ENCODE results near the gene PKD1L1.
"Not testable (repeated sequence)": the region's sequence is repeated elsewhere in the genome, so short reads cannot be mapped to it uniquely, and the experiment has no call there.

Gene PKD1L1

DNA sequence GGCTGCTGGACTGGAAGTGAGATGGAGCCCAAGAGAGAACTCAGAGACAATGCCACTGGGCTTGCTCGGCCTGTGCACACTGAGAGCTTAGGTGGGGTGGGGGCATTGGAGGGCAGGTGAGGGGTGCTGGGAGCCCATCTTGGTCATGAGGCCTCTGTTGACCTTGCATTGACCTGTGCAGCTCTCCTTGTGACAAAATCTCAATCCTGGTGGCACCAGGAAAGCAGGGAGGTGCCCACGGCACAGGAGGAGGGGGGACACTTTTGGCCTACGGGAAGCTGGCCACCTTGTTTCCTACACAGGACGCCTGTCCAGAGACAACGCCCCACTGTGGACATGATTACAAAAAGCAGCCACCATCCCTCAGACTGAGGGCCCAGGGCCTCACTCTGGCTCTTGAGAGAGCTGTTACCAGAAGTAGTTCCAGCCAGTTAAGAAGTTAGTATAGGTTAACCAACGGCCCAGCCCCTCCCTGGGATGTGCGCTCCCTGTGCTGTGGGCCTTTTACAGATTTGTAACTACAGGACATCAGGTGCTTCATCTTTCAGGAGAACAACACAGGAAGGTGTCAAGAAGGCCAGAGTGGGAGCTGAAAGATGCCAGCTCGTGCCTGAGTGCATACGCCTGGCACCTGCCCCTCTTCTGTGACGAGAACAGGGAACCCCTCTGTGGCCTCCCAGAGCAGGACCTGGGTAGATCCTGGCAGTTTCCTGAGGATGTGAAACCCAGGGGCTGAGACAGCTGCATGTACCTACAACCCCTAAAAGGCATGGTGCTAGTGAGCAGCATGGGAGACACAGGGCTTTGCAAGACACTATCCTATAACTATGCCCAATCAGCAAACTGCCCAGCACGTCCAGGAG lies 10.3 kb downstream of the PKD1L1 start:
- DNase-seq = no peak

DNA sequence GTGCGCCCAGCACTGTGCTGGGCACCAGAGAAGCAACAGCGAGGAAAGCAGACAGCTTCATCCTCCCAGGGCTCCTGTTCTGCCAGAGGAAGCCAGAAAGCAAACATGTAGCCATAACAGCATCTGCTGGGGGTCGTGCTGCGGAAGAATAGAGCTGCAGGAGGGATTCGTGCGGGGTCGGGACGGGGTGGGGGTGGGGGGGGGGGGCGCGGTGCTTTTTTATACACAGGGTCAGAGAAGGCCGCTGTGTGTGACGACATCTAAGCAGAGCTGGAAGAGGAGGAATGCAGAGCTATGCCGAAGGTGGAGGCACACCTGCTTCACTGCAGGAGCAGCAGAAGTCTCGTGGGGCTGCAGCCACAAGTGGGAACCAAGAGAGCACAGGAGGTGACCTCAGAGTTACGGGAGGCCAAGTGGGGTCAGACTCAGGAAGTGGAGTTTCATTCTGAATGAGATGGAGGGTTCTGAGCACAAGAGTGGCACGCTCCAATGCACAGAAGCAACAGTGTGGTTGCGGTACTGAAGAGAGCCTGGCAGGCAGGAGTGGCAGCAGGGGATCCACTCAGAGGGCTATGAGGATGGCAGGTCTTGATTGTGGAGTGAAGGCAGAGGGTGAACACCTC lies 11.1 kb downstream of the PKD1L1 start:
- no peak for DNase-seq

DNA sequence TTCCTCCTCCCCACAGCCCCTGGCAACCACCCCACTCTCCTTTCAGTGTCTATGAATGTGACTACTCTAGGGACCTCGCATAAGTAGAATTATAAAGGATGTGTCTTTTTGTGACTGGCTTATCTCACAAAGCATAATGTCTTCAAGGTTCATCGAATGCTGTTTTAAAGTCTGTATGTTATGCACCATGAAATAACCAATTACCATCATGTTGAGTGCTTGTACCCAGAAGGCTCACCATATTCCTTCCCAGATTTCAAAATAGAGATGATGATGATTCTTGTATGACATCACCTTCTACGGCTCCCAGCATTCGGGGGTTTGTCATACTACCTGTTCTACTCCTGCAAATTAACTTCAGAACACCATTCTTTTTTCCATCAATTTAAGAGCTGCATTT lies 11.9 kb downstream of the PKD1L1 start:
- no peak for DNase-seq

DNA sequence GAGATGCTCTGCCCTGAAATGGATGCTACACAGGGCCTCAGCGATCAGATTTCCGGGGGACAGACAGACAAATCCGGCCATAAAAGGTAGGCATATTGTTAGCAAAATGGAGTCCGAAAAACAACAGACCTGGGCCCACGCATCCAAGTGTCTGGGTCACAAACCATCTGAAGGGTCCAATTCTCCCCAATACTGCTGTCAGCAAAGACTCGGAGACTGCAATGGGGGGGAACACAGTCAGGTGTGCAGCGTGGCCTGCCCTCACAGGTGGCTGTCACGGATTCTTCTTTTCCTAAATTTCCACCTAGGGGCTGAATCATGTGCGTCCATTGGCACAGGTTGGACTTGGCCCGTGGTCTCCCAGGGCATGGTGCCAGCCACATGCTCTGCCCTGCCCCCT lies 12.9 kb downstream of the PKD1L1 start:
- no peak for DNase-seq

DNA sequence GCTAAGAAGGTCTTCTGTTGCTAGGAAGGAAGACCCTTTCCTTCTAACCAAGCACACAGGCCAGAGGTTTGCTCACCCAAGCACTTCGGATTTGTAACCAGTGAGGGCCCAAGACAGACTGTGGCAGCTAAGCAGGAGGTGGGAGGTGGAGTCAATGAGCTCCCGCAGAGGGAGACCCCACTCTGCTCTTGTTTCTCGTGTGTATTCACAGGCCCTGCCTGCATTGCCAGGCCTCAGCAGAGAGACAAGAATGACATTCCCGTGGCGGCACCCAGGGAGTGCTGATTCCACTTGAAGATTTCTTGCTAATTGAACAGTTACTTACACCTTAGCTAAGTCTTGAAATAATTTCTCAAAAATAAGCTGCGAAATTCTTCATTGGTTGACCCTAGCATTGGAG lies 13.4 kb downstream of the PKD1L1 start:
- no peak for DNase-seq

DNA sequence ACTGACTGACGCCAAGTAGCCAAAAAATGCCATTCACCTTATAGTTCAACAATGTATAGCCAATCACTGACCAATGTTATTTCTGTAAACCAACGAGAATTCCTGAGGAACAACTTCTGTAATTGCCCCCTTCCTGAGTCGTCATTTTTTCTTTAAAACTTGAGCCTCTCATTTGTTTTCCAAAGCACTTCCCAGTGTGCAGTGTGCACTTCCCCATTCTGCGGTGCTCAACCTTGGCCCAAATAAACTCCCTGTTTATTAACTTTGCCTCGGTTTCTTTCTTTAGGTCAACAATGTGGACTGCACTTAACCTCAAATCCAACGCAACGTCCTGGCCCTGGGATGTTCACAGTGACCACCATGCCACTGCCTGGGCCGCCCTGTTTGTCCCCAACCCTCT lies 15.1 kb downstream of the PKD1L1 start:
- DNase-seq = no peak

DNA sequence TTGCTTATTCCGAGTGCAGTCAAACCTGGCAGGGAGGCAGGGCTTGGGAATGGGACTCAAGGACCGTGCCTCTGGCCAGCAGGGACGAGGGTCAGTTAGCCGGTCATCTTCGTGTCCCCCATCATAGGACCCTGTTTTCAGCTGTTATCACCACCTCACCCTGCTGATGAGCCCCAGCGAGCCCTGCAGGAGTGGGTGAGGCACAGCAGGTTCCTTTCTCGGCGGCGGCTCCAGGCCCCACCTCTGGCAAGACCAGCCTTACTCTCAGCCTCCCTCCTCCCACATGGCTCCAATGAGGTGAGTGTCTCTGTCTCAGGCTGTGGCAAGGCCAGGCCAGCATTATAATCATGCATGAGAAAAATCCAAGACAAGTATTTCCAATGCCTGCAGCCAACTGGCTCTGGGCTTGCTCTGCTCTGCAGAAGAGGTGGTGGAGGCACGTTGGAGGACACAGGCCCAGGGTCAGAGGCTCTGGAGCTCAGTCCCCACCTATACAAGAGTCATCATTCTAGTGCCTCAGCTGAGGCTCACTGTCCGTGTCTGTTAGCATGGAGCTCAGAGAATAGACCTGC lies 15.7 kb downstream of the PKD1L1 start:
- no peak for DNase-seq

DNA sequence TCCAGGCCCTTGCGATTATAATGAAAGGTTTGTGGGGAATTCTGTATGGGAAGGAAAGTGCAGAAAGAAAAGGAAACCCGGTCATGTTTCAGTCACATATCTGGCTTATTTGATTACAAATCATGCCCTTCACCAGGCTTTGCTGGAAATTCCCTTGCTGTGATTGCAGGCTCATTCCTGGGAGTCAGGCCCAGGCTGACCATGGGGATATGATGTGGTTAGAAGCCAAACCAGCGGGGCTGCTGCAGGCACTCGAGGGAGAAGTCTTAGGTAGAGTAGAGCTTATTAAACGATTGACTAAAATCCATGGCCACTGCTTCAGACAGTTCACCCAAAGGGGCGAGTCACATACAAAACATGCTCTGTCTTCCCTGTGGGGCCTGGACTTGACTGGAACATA lies 16.2 kb downstream of the PKD1L1 start:
- no peak for DNase-seq

DNA sequence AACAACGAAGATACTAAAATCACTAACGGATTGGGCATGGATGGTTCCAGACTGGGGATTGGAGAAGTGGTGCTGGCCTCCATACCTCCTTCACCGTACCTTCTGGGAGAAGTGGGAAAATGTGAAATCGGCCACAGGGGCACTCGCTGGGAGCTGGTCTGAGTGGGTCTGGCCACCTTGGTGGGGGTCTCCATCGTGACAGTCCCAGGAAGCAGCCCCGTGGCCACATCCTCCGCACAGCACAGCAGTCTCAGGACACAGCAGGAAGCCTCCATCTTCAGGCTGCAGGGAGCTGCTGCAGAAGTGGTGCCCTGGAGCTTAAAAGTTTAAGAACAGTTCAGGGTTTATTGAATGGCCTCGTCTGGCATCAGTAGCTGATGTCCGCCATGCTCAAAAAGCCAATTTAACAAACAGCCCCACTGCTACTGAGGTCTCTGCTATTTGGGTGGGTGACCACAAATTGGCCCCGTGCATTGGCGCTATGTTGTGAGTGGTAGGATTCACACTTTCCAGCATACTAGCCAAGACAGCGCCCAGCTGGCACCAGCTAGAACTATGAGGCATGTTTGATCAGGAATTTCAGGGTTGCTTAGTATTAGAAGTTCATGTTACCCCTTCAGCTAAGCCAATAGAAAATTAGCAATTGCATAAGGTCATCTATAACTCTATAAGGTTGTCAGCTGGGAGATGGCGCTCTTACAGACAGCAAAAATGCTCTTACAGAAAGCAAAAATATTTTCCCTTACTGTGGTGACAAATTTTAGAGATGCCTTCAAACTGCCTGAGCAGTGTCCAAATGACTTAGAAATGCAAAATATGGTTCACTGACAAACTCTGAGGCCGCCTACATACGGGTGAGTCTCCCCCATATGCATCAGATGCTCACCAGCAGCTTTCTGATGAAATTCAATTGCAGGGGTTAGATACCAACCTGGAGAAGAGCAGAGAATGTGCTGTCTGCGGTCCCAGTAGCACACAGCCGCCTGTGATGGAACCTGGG lies 17.0 kb downstream of the PKD1L1 start:
- no peak for DNase-seq

DNA sequence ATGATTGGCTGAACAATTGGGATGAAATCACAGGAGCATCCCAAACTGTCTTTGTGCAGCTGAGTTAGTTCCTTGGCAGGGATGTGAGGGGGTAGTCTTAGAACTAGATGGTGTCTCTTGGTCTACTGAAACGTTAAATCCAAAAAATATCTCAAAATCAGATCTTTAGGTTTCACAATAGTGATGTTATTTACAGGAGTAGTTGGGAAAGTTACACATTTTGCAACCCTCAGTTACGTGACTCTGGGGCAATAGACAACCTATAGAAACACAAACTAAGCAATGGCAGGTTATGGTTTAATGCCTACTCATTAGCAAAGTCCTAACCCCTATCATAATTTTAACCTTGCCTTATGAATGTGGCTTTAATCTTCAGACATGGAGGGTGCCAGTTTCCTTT lies 24.0 kb downstream of the PKD1L1 start:
- no peak for DNase-seq

DNA sequence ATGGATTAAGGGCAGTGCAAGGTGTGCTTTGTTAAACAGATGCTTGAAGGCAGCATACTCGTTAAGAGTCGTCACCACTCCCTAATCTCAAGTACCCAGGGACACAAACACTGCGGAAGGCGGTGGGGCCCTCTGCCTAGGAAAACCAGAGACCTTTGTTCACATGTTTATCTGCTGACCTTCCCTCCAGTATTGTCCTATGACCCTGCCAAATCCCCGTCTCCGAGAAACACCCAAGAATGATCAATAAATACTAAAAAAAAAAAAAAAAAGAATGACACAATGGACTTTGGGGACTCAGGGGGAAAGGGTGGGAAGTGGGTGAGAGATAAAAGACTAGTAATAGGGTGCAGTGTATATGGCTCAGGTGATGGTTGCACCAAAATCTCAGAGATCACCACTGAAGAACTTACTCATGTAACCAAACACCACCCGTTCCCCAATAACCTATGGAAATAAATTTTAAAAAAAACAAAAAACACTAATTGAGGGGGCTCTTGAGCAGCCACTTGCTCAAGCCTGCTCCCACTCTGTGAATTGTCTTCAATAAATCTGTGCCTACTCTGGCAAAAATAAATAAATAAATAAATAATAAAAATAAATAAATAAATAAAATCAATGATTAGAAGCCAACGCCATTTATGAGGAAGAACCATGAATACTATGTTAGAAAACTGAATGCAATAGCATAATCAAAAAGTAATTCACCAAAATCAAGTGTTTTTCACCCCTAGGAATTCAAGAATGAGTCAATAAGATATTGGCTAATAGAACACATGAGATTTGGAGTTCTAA lies 25.0 kb downstream of the PKD1L1 start:
- not testable (repeated sequence) for DNase-seq

DNA sequence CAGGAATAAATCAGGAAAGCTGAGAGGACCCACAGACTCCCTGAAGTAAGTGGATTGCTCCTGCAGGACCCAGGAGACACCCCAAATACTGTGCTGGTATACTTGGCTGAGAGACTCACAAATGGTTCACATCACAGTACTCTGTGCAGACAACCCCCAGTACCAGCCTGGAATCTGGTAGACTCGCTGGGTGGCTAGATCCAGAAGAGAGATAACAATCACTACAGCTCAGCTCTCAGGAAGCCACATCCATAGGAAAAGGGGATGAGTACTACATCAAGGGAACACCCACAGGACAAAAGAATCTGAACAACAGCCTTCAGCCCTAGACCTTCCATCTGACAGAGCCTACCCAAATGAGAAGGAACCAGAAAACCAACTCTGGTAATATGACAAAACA lies 31.8 kb downstream of the PKD1L1 start:
- not testable (repeated sequence) for DNase-seq

DNA sequence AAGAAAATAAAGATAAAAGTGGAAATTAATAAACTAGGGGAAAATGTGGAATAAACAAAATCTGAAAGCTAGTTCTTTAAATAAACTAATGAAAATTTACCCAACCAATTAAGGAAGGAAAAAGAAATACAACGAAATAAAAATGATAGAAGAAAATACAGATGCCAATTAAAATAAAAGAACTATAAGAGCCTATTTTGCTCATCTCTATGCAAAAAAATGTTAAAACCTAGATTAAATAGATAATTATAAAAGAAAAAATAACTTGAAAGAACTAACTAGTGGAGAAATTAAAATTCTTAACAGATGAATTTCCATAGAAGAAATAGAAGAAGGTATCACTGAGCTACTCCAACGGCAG lies 32.7 kb downstream of the PKD1L1 start:
- DNase-seq = no peak

DNA sequence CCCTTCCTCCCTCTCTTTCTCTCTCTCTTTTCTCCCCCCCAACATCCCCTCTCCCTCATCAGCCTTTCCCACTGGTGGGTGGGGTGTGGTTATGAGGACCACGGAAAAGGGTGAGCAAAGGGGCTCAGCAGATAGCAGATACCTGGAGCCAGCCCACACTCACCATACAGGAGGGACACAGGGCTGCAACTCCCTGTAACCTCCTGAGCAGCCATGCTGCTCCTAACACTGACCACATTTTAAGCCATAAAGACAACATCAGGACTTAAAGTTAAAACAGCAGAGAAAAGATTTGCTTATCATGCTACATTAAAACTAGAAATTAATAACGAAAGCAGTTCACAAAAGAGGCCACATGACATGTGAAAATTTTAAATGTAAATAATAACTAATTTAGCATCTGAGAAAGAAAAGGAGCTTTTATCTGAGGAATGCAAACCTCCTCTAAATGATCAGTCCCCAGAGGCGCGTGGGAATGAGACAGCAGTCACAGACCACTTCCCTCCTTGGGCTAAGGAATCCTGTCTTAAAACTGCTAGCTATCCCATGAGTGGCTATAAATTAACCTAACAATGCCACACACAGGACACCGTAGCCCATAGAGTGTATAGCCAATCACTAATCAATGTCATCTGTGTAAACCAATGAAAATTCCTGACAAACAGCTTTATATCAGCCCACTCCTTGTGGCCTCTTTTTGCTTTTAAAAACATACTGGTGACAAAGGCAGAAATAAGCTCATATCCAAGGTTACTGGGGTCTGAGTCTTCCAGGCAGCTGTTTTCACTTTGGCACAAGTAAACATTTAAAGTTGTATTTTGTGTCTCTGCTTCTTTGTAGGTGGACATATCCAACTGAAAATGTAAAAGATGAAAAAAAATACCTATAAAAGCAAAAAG lies 33.3 kb downstream of the PKD1L1 start:
- no peak for DNase-seq

DNA sequence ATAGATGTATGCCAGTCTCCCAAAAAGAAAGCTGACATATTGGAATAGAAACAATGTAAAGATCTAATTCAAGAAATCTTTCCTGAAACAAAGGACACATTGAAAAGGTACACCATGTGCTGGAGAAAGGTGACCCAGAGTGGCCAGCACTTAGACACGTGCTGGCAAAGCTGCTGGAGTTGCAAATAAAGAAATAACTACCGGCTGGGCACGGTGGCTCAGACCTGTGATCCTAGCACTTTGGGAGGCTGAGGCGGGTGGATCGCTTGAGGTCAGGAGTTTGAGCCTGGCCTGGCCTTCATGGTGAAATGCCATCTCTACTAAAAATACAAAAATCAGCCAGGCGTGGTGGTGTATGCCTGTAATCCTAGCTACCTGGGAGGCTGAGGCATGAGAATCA lies 35.9 kb downstream of the PKD1L1 start:
- DNase-seq = no peak

DNA sequence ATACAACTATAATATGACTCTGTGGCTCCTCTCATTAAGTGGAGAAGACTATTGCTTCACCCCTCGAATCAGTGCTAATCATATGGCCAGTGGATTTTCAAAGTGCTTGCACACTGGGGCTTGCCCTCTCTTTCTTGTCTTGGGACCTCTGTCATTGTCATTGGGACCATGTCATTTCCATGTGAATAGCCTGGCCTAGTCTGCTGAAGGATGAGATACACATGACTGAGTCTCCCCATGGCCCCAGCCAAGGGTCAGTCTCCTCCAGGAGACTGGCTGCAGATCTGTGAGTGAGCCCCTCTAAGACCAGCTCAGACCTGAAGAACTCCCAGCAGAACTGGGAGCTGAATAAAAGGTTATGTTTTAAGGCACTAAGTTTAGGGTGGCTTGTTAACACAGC lies 39.5 kb downstream of the PKD1L1 start:
- no peak for DNase-seq

DNA sequence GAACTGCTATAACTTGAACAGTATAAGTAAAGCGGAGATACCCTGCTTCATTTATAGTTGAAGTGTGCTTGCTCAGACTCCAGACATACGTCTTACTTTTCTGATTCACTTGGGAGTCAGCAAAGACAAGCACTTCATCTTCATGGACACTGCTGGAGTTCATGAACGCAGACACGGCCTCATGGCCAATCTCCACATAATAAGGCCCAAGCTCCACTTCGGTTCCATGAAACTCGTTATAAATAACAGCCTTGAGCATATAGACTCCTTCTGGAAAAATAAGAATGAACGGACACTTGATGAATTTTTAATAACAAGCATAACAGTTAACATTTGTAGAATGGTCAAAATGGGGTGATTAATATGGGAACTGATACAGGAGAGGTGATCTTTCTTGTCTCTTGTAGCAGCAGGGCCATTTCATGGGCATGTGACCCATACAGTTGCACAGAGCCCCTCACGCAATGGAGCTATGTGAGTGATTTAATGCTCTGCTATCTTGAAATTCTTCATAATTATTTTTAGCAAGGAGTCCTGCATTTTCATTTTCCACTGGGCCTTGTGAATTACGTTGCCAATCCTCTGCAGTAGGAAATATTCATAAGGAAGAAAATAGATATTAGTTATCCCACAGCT lies 40.2 kb downstream of the PKD1L1 start:
- no peak for DNase-seq

DNA sequence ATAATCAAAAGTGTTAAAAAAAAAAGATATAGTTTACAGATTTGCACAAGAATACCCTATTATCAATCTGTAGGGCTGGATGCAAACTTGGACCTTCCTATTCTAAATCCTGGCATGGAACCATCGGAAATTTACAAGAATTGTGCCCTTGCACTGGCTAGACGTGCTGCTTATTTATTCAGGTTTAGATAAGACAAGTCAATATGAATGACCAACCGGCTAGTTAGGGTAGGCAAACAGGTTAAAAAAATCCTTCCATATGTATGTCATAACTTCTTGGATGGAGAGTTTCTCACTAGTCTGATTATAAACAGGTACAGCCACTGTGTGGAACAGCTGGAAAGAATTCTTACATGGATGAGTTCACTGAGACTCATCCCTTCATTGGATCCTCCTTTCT lies 41.4 kb downstream of the PKD1L1 start:
- DNase-seq = no peak

DNA sequence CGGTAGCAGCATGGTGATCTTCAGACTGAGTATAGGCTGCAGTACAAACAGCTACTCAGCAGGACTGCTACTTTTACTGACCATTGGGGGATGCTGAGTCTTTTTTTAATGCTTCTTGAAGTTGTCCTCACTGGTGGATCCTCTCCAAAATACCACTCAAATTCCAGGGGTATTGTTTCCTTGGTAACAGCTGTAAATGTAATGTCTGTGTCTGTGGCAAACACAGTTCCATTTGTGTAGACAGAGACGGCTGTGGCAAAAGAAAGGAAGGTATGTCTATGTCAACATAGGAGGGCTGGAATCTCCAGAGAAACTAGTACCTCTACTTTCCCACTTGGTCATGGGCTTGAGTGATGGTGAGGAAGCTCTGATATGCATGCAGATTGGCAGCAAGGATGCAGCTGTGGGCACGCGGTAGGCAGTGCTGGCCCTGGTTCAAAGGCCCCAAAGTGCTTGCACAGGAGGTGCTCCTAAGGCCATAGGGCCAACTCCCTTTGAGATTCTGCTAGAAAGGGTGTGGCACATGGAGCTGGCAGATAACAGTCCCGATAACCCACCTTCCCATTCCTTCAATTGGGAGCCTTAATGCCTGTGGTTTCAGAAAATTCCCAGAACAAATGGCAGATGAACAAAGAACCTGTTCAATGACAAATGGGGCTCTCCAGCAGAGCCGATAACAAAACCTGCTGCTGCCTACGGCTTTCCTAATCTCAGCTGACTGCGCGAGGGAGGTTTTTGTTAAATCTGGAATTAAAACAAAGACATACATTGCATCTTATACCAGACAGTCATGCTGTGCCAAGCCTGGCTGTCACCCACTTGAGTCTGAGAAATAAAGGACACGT lies 43.0 kb downstream of the PKD1L1 start:
- DNase-seq = no peak

DNA sequence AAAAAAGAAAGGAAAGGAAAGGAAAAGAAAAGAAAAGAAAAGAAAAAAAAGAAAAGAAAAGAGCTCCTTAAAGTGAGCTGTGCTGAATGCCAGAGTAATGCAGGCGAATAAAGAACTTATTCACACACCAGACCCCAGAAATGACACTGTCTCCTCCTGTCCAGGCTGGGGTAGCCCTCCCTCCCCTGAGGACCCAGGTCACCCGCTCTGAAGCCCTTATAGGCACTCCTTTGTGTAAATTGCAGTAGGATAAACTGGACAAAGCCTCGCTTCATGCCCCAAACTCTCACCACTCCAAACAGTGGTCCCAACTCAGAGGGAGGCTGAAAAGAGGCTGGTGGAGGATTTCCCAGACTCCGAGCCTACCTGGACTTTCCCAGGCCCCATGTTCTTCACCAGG lies 46.3 kb downstream of the PKD1L1 start:
- DNase-seq = no peak
